DND-41 (cell line): ENCODE data around the gene SLC25A45.

Experiments
- EZH2 ChIP-seq: IDR thresholded peaks from 3 replicates; pipeline ENCODE4 v1.6.1; 2012; ENCODE audit warnings: borderline replicate concordance, low read depth, mild to moderate bottlenecking, moderate library complexity, low read length, inconsistent platforms; ENCODE audit not compliant: severe bottlenecking
- TF ChIP-seq, protein P1 (sequence below): IDR thresholded peaks from 2 replicates; pipeline ENCODE4 v1.5.1; 2012; ENCODE audit warnings: borderline replicate concordance, low read length, moderate library complexity, mild to moderate bottlenecking; ENCODE audit not compliant: poor library complexity, severe bottlenecking; ENCODE audit errors: extremely low read depth

DNA sequence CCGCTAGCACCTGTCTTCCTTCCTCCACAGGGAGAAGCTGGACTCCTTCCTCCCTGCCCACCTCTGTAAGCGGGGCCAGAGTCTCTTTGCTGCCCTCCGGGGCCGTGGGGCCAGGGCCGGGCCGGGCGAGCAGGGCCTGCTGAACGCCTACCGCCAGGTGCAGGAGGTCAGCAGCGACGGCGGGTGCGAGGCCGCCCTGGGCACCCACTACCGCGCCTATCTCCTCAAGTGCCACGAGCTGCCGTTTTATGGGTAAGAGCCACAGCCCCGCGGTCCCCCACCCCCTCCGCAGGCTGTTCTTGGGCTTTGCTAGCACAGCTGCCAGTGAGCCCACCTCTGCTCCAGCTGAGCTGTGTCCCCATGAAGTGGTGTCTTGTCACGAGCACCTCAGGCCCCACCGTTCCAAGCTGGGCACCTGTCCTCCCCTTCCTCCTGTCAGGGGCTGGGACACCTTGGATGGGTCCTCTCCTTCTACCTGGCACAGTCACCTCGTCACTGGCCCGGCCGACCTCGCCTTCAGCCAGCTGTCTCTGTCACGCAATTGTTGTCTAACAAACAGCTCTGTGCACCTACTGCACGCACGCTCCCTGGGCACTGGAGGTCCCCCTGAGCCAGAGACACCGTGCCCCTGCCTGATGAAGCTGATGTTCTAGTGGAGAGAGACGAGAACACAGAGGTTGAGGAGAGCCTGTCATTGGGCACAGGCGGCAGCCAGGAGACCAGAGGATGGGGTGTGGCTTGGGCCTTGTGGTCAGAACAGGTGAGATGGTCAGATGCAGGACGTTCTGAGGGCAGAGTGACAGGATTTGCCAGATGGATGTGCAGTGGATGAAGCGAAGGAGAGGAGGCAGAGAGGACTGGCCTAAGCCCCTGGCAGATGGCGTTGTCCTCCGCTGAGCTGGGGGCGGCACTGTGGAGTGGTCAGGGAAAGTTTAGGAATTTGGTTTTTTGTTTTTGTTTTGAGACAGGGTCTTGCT is 14.6 kb upstream of the SLC25A45 start:
- TF ChIP-seq, protein P1, sequence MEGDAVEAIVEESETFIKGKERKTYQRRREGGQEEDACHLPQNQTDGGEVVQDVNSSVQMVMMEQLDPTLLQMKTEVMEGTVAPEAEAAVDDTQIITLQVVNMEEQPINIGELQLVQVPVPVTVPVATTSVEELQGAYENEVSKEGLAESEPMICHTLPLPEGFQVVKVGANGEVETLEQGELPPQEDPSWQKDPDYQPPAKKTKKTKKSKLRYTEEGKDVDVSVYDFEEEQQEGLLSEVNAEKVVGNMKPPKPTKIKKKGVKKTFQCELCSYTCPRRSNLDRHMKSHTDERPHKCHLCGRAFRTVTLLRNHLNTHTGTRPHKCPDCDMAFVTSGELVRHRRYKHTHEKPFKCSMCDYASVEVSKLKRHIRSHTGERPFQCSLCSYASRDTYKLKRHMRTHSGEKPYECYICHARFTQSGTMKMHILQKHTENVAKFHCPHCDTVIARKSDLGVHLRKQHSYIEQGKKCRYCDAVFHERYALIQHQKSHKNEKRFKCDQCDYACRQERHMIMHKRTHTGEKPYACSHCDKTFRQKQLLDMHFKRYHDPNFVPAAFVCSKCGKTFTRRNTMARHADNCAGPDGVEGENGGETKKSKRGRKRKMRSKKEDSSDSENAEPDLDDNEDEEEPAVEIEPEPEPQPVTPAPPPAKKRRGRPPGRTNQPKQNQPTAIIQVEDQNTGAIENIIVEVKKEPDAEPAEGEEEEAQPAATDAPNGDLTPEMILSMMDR: no peak
- no peak for TF ChIP-seq EZH2
